ENCODE results near the gene EGFLAM. TPM values are rescaled to one million over a fixed set of nuclear protein-coding genes. Genes with fewer than 3 reads are reported as not detected.

Gene EGFLAM
- total RNA-seq, 1 experiment from 2014 or later = 1.1 TPM

DNA sequence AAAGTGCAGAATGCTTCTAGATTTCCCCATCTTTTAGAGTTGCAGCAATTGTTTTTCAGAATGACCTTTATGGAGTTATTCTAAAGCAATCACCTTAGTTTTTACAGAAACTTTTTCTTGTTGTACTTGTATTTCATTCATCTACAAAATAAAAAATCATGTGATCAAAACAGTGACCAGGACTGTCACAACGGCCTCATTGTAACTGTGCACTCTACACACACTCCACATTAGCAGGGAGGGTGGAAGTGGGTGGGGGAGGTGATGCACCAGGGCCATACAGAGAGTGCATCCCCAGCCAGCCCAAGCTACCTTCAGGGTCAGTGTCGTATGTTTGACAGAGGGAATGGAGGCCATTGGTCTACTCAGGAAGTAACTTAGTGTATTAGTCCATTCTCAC, 26.9 kb downstream of the EGFLAM start:
- H3K9me3 Mint-ChIP-seq = no peaks in the 10 kb centered on the region
- H3K4me3 Mint-ChIP-seq = no peak overlapping the region
- peaks cover 14% of the 10 kb centered on the region for H3K4me1 Mint-ChIP-seq
- no peak for ATAC-seq
- TF ChIP-seq STAT6 (CRISPR knock-in tag; conservative IDR thresholded peaks at IDR 0.05; ENCODE audit: low read depth) (no peak), ZNF281 (CRISPR knock-in tag; IDR thresholded peaks at IDR 0.05) (no peak), ZNF121 (CRISPR knock-in tag; IDR thresholded peaks at IDR 0.05) (no peak), ZNF263 (CRISPR knock-in tag; IDR thresholded peaks at IDR 0.05; ENCODE audit: low read depth) (no peak), FOXP1 (CRISPR knock-in tag; IDR thresholded peaks at IDR 0.05; ENCODE audit: borderline replicate concordance) (no peak), GRHL2 (CRISPR knock-in tag; IDR thresholded peaks at IDR 0.05; ENCODE audit: insufficient replicate concordance, severe bottlenecking) (no peak), SMAD4 (CRISPR knock-in tag; IDR thresholded peaks at IDR 0.05) (no peak), FOXJ3 (CRISPR knock-in tag; IDR thresholded peaks at IDR 0.05; ENCODE audit: borderline replicate concordance) (no peak), JAZF1 (CRISPR knock-in tag; IDR thresholded peaks at IDR 0.05) (no peak), ZNF219 (CRISPR knock-in tag; IDR thresholded peaks at IDR 0.05; ENCODE audit: borderline replicate concordance) (no peak), NR3C1 (CRISPR knock-in tag; conservative IDR thresholded peaks at IDR 0.05; ENCODE audit: low read depth) (no peak)
- no peak for DNase-seq (ENCODE audit: low spot score)
- no peaks in the 10 kb centered on the region for H3K36me3 Mint-ChIP-seq
- H3K27me3 Mint-ChIP-seq (ENCODE audit: low read depth) = peaks cover 3% of the 10 kb centered on the region
- no peak overlapping the region for H3K27ac Mint-ChIP-seq
- POLR2A ChIA-PET = no interaction called here
- CTCF ChIA-PET = interaction anchor here (1.2 to 1.9 kb wide), 2 partner anchors 20 to 156 kb away, joined by 3 to 17 read pairs; no protein-coding TSS in a partner anchor

- Mint-ChIP-seq H3K4me3 (no peak overlapping the region), H3K36me3 (no peaks in the 10 kb centered on the region), H3K27me3 (ENCODE audit: low read depth) (peaks cover 3% of the 10 kb centered on the region), H3K4me1 (peaks cover 14% of the 10 kb centered on the region), H3K27ac (no peak overlapping the region), H3K9me3 (no peaks in the 10 kb centered on the region)
- POLR2A ChIA-PET = no interaction called here
- DNase-seq (ENCODE audit: low spot score) (no peak), ATAC-seq (no peak)
- CTCF ChIA-PET = interaction anchor here (1.0 kb wide), 1 partner anchor 524 kb away, joined by 3 read pairs; no protein-coding TSS in a partner anchor
- TF ChIP-seq ETV6 (CRISPR knock-in tag; IDR thresholded peaks at IDR 0.05) (no peak), ZNF512 (CRISPR knock-in tag; IDR thresholded peaks at IDR 0.05; ENCODE audit: borderline replicate concordance) (no peak), AFF4 (CRISPR knock-in tag; IDR thresholded peaks at IDR 0.05; ENCODE audit: borderline replicate concordance) (no peak), MLX (CRISPR knock-in tag; IDR thresholded peaks at IDR 0.05) (no peak), OVOL2 (CRISPR knock-in tag; IDR thresholded peaks at IDR 0.05; ENCODE audit: borderline replicate concordance) (no peak)
- TF ChIP-seq, protein P1, sequence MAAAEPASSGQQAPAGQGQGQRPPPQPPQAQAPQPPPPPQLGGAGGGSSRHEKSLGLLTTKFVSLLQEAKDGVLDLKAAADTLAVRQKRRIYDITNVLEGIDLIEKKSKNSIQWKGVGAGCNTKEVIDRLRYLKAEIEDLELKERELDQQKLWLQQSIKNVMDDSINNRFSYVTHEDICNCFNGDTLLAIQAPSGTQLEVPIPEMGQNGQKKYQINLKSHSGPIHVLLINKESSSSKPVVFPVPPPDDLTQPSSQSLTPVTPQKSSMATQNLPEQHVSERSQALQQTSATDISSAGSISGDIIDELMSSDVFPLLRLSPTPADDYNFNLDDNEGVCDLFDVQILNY (CRISPR knock-in tag; IDR thresholded peaks at IDR 0.05) = no peak
- TF ChIP-seq, protein P2, sequence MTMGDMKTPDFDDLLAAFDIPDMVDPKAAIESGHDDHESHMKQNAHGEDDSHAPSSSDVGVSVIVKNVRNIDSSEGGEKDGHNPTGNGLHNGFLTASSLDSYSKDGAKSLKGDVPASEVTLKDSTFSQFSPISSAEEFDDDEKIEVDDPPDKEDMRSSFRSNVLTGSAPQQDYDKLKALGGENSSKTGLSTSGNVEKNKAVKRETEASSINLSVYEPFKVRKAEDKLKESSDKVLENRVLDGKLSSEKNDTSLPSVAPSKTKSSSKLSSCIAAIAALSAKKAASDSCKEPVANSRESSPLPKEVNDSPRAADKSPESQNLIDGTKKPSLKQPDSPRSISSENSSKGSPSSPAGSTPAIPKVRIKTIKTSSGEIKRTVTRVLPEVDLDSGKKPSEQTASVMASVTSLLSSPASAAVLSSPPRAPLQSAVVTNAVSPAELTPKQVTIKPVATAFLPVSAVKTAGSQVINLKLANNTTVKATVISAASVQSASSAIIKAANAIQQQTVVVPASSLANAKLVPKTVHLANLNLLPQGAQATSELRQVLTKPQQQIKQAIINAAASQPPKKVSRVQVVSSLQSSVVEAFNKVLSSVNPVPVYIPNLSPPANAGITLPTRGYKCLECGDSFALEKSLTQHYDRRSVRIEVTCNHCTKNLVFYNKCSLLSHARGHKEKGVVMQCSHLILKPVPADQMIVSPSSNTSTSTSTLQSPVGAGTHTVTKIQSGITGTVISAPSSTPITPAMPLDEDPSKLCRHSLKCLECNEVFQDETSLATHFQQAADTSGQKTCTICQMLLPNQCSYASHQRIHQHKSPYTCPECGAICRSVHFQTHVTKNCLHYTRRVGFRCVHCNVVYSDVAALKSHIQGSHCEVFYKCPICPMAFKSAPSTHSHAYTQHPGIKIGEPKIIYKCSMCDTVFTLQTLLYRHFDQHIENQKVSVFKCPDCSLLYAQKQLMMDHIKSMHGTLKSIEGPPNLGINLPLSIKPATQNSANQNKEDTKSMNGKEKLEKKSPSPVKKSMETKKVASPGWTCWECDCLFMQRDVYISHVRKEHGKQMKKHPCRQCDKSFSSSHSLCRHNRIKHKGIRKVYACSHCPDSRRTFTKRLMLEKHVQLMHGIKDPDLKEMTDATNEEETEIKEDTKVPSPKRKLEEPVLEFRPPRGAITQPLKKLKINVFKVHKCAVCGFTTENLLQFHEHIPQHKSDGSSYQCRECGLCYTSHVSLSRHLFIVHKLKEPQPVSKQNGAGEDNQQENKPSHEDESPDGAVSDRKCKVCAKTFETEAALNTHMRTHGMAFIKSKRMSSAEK (CRISPR knock-in tag; IDR thresholded peaks at IDR 0.05; ENCODE audit: borderline replicate concordance) = no peak
Measured at GRCh38 chr5:38286002-38286401, 27.6 kb downstream of the EGFLAM start.
